Neural progenitor cell (in vitro differentiated cells): ENCODE results near the gene OR56A5.

Experiments used
- CTCF ChIP-seq: fragments of 200-600 bp; sonication (generic); IDR thresholded peaks from 2 replicates; pipeline ENCODE4 v1.5.1; 2017; ENCODE audit warnings: antibody characterized with exemption, mild to moderate bottlenecking
- EZH2 ChIP-seq: fragments of 200-600 bp; sonication (generic); IDR thresholded peaks from 2 replicates; pipeline ENCODE4 v1.6.1; 2017; ENCODE audit warnings: antibody characterized with exemption, mild to moderate bottlenecking, moderate library complexity

- TF ChIP-seq CTCF (no peak), EZH2 (no peak)
Measured at GRCh38 chr11:5930614-5931013, 37.7 kb downstream of the OR56A5 start.
